Ammon's horn (tissue), 1 donor: ENCODE results near the gene TSPYL4.

Experiments used
- DNase-seq: peaks from one replicate; pipeline ENCODE4 v3.0.0-alpha.2; 2016; ENCODE audit warnings: low spot score

Gene TSPYL4

DNA sequence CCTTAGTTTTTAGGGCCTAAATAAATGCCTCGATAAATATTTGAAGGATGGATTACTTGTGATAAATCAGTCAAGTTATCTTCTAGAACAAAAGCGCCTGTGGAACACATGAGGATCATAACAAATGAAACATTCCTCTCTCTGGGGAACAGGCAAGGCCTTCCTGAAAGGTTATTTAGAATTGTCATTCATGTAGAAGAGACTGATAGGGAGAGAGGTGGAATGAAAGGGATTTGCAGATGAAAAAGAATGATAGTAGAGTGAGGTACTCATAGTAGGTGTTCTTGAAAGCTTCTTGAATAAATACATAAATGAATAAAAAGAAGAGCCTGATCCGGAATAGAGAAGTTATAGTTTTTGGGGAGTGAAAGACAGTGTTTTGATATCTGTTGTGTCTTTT, 30.5 kb downstream of the TSPYL4 start:
- DNase-seq = no peak

DNA sequence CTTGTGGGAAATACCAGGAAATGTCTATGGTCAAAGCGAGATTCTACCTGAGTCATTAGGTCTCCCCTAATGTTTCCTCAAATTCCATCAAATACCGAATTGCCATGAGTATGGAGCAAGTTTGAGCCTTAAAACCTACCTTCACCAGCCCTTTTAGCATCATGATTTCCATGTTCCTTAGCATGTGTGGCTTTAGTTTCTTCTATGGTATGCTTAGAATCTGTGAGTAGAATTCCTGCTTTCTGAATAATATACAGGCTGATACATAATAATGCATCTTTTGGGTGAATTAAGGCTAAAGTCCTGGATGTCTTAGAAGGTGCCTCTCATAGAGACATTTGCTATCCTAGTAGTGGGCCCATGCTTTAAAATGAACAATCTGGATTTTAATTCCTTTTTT, 32.0 kb downstream of the TSPYL4 start:
- no peak for DNase-seq

DNA sequence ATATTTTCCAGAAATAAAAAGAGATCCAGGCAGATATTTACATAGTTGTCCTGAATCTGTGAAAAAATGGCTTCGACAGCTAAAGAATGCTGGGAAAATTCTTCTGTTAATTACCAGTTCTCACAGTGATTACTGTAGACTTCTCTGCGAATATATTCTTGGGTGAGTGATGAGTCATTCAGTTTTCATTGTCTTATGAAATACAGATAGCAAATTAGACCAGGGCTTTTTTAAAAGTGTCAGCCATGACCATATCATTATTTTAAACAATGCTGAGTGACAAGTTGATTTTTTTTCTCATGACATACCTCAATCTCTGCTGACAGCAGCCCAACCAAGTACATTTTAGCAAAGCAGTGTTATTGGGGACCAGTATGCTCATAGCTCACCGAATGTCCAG, 32.8 kb downstream of the TSPYL4 start:
- no peak for DNase-seq

DNA sequence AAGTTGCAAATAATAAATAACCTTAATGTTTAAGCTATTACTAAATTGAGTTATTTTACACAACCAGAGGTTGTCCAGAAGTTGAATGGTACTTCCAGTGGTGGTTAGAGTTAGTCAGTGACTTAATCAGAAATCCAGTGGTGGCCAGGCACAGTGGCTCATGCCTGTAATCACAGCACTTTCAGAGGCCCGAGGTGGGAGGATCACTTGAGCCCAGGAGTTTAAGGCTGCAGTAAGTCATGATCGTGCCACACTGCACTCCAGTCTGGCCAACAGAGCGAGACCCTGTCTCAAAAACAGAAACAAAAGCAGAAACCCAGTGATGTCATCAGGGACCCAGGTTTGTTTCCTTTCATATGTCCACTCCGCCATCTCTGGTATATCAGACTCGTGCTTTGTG, 35.0 kb downstream of the TSPYL4 start:
- DNase-seq = no peak

DNA sequence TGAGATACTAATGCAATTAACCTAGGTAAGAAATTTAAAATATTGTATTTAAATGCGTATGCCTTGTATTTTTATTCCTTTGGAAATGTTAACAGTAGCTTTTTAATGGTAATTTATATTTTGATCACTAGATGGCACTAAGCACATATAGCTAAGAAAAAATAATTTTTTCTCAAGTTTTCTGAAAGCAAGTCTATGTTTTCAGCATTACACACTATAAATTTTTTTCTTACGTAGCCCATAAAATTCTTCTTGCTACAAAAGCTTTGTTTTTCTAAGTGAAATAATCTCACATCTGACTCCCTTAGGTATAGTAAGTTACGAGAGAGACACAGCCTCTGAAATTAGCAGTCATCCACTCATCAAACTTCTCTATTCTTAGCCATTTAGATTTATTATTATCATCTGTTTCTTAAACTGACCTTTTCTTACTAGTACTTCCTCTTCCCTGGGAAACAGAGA, 35.7 kb downstream of the TSPYL4 start:
- no peak for DNase-seq

DNA sequence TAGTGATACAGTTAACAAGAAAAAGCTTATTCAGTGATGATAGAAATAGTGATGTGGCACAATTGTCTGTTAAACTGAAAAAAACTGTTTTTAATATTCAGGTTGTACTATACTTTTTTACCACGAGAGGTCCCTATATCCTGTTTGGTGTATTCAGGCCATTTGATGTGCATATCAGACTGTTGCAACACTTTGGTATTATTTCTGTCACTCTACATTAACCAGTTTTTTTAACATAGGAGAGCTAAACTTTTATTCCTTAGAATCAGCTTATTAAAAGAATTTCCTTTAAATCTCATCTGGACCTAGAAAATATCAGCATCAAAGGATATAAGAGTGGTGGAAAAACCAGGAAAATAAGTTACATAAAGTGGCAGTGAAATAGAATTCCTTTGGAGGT, 36.8 kb downstream of the TSPYL4 start:
- peak; percentile 16 for DNase-seq

DNA sequence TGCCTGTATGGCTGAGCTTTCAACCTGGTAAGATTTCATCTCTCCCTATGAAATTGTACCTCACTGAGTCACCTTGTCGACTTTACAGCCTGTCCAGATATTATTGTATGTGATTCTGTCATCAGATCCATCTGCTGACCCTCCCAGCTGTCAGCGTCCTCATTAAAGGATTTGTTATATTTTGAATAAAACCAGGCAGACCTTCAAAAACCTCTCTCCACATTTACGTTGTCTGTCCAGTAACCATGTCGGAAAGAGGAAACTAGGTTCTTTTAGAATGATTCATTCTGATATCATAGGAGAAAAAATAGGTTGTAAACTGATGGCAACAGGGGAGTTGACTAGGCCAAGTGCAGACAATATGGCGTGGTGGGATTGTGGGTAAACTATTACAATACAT, 38.5 kb downstream of the TSPYL4 start:
- DNase-seq = no peak

DNA sequence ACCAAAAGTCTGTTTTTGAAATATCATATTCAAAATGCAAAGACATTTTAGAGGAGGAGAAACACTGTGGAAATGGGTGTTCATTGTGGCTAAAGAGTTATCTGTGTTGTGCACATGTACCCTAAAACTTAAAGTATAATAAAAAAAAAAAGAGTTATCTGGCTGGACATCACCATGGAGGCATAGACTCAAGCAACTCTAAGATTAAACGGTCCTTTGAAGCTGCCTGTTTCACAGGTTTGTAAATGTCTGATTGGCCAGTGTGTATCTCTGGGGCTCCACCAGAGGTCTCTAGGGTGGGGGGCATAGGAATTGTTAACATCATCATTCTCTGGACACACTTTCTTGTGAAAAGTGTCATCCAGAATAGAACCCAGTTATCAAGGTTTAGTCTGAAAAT, 39.2 kb downstream of the TSPYL4 start:
- DNase-seq = no peak

DNA sequence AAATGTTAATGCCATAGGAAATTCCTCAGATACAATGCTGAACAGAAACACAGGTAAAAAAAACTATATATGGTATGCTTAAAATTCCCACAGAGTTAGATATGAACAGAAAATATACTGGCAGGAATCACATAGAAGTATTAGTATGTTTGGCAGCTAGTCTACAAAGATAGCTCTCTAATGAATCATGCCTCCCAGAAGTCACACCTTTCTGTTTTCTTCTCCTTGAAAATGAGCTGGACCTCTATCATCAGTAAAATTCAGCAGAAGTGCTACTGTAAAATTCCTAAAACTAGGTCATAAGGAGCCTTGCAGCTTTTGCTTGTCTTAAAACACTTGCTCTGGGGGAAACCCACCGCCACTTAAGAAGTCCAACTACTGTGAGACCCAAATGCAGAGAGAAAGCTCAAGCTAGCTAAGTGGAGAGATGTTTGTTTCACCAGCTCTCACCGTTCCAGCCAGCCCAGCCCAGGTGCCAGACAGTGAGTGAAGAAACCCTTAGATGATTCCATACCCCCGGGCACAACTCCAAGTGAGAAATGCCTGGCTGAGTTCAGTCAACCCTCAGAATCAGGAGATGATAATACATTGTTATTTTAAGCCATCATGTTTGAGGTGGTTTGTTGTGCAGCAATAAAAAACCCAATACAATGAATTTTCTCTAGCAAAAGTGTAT, 43.0 kb downstream of the TSPYL4 start:
- no peak for DNase-seq

DNA sequence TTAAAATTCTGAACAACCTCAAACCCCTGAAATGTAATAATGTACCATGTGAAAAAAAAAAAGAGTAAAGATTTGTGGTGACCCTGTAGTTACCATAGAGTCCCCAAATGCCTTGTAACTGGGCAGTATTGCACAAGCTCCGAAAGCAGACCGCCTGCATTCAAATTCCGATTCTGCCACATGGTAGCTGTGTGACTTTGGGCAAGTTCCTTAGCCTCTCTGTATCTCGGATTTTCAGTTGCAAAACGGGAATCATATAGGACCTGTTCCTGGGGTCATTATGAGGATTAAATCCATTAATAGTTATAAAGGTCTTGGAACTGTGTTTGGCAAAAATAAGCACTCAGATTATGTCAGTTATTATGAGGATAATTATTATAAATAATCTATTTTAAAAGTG, 43.6 kb downstream of the TSPYL4 start:
- DNase-seq = no peak

DNA sequence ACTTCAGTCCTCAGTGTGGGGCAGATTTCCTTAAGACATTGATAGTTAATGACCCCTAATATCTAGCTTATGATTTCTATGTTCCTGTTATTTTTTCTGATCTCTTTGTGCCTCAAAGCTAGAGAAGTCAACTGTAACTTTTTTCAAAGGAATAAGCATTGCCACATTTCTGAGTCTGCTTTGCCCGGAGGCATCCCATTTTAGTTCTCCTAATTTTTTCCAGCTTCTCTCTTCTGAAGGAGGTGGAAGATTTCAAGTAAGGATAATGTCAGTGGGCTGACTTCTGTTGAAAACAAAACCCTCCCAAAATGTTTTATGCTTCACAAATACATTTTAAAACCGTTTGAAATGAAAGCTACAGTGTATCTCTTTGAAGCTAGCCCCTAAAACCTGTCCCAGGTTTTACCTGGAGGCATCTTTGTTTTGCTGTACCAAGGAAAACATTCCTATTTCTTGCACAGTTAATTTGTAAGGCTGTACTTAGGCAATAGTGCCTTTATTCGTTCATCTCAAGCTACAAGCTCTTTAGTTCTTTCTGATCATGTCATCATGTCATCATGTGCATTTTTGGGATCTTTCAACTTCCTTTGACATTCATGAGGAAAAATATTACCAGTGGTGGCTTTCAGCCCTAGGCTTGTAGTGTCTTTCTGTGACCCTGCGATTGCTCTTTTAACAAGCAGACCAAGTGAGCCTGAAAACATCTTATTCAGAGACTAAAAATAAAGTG, 45.7 kb downstream of the TSPYL4 start:
- no peak for DNase-seq

DNA sequence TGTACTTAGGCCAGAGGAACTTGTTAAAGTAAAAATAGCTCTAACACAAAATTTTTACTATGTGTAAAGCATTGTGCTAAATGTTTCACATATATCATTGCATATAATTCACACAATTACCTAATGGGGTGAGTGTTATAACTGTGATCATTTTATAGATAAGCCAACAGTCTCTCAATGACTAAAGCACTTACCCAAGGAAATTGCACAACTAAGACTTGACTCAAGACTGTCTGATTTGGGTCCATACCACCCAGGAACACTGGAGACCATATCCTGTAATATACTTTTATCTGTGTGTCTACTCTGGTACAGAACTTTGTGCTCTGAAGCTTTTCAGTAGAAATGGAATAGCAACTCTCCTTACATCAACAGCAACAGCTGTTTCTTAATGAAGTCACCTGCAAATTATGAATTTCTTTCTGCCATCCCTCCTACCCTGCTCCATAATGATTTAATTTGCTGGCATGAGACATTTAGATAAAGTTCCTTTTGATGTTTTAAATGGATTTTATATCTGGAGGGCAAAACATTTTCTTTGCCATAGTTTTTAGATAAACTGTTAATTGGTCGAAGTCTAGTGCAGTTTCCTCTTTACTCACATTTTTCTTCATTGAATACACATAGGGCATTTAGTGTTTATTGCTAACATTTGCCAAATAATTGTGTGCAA, 47.5 kb downstream of the TSPYL4 start:
- no peak for DNase-seq

DNA sequence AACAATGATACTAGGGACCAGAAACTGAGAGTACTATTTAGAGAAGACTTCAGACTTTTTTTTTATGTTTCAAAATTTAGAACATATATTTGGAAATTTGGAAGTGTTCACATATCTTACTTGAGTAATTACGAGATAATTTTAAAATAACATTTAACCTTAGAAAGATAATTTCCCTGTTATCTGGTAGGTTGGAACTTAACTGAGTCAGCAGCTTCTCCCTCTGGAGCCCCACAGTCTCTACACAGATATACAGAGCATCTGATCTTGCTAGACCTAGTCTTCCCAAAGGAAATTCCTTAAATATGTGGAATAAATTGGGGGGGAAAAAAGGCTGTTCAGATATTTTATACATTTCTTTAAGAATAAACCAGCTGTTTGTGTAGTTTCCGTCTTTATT, 48.6 kb downstream of the TSPYL4 start:
- DNase-seq = no peak

DNA sequence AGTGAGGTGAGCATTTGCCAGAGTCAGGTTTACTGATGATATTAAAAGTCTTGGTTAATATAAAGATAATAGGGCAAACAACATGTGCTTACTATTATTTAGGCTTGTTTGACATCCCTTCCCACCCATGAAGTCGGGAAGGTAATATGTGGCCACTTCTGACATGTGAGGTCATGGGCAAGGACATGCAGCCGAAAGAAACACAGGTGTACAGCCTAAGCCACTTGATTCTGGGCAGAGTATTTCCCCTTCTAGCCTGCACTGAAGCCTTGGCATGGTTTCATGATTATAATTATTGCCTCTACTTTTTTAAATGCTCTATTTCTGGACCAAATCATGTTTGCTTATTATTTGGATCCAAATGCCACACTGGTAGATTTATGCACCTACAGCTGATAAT, 52.3 kb downstream of the TSPYL4 start:
- DNase-seq = no peak

DNA sequence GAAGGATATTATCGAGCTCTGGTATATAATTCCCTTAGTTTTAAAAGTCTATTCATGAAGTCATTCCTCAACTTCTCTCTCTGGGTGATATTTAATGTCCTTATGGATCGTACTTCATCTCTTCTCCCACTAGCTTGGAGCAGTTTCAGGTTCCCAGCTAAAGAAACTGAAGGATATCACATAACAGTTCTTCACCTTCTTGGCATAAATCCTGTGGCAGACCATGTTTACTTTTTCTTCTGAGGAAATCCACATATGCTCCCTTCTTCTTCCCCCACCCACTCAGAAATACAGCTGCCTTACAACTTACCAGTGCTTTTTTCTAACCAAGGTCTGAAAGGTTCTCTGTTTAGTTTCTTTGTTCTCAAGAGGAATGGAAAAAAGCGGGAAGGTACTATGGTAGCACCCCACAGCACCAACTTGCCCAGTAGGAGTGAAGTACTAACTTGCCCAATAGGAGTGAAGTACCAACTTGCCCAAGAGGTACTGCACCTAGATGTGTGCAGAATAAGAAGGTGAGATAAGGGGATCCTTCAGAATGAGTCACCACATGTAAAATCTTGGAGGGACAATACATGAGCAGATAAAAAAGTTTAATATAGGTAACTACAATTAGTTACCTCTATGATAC, 53.1 kb downstream of the TSPYL4 start:
- DNase-seq = no peak
